Measurements from ENCODE around the gene CDKAL1. TPM values are rescaled to one million over a fixed set of nuclear protein-coding genes. Genes with fewer than 3 reads are reported as not detected.

CDKAL1 gene
- total RNA-seq, 2 experiments from 2014 or later = 23.5 to 26.9 TPM

DNA sequence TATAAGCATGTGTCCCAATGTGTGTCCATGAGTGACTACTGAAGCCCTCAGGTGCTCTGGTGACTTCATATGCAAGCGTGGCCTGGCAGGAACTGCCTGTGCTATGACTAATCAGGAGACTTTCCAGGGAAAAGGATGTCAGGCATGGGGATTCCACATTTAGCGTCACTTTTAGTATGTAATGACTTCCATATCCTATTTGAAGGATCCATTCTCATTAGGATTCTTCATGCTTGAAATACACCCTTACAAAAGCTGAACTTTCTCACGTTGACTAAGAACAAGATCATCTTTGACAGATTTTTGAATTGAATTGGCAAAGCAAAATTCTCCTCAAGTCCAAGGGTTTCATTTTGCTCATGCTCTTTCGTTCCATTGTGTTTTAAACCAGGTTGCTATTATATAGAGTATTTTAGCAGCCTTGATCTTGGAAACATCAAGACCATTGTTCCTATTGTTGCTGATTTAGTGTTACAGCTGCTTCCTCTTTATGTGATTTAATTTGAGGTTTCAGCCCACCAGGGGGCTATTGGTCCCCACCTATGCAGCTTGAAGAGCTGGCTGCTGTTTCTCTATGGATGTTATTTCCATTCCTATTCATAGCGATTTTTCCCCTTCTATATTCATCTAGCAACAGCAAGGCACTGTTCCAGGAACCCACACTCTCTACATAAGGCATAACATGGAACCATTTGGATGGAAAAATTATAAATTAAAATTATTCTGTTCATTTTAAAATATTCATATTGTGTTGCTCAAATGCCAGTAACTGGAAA lies 418.6 kb downstream of the CDKAL1 start:
- Mint-ChIP-seq H3K4me3 (no peak overlapping the region), H3K9me3 (no peaks in the 10 kb centered on the region), H3K4me1 (no peaks in the 10 kb centered on the region), H3K36me3 (ENCODE audit: low read depth) (peaks cover 8% of the 10 kb centered on the region), H3K27me3 (no peaks in the 10 kb centered on the region), H3K27ac (no peak overlapping the region)
- POLR2A ChIA-PET = no interaction called here
- CTCF ChIA-PET = no interaction called here
- no peak for DNase-seq

DNA sequence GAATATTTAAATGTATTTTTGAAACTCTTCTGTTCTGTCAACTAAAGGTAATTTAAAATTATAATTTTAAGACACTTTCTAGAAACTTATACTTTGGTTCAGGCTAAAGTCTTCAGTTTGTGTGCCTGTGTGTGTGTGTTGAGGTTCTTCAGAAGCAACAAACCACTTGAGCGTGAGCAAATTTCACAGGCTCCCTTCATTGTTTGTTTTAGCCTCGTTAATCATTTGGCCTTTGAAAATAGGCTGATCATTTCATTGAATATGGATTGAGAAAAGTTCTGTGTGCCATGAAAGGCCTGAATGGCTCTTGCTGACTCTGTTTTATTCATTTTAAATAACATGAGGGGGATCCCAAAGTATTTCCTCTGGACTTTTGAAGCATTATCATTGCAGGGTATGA lies 420.1 kb downstream of the CDKAL1 start:
- Mint-ChIP-seq H3K9me3 (no peaks in the 10 kb centered on the region), H3K4me3 (no peak overlapping the region), H3K36me3 (ENCODE audit: low read depth) (peaks cover 9% of the 10 kb centered on the region), H3K4me1 (no peaks in the 10 kb centered on the region), H3K27me3 (no peaks in the 10 kb centered on the region), H3K27ac (no peak overlapping the region)
- ChIA-PET POLR2A (no interaction called here), CTCF (no interaction called here)
- DNase-seq = no peak

DNA sequence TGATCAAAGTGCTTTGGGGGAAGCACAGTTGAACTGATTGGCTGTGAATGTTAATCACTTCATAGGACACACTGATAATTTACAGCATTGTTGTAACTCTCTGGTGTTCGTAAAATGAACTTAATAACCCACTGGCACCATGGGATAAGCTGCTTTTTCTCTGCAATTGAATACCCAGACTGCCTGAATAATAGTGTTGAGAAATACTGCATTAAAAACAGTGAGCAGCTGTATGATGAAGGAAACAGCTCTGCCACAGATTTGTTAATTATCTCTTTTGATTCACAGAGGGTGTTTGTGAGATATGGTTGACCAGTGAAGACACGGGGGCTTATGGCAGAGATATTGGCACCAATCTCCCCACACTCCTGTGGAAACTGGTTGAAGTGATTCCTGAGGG lies 420.9 kb downstream of the CDKAL1 start:
- CTCF ChIA-PET = no interaction called here
- H3K27me3 Mint-ChIP-seq = no peaks in the 10 kb centered on the region
- no peaks in the 10 kb centered on the region for H3K9me3 Mint-ChIP-seq
- POLR2A ChIA-PET = no interaction called here
- H3K36me3 Mint-ChIP-seq (ENCODE audit: low read depth) = peaks cover 9% of the 10 kb centered on the region
- no peak for DNase-seq
- no peak overlapping the region for H3K4me3 Mint-ChIP-seq
- H3K4me1 Mint-ChIP-seq = no peaks in the 10 kb centered on the region
- H3K27ac Mint-ChIP-seq = no peak overlapping the region

DNA sequence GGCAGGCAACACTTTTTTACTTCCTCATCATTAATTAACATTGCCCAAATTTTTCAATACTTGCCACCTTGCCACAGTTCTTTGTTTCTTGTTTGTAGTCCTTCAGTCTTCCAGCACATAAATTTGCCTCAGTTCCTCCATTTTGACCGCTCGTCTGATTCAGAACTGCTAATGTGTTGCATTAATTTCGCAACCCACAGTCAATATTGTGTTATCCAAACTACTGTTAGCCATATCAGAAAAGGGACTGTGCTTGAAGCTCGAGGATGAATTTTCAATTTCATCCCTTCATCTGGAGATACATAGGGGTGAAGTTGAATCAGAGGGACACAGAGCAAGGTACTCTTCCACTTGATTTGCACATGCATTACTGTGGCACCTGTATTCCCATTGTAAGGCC lies 421.5 kb downstream of the CDKAL1 start:
- DNase-seq = no peak
- no peak overlapping the region for H3K4me3 Mint-ChIP-seq
- H3K27me3 Mint-ChIP-seq = no peaks in the 10 kb centered on the region
- H3K36me3 Mint-ChIP-seq (ENCODE audit: low read depth) = peaks cover 9% of the 10 kb centered on the region
- CTCF ChIA-PET = no interaction called here
- no peak overlapping the region for H3K27ac Mint-ChIP-seq
- H3K9me3 Mint-ChIP-seq = no peaks in the 10 kb centered on the region
- H3K4me1 Mint-ChIP-seq = no peaks in the 10 kb centered on the region
- POLR2A ChIA-PET = no interaction called here

DNA sequence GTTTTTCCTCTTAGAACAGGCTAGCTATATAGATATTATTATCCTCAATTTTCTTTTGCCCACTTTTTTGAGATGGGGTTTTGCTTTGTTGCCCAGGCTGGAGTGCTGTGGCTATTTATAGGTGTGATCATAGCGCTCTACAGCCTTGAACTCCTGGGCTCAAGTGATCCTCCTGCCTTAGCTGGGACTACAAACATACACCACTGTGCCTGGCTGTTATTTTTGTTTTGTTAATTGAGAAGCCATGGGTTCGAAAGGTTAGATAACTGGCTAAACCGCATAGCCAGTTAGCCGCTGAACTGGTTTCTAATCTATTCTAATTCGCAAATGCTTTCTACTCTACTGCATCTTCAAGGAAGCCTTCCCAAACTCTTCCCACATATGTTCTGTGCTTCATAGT lies 425.8 kb downstream of the CDKAL1 start:
- Mint-ChIP-seq H3K27me3 (no peaks in the 10 kb centered on the region), H3K36me3 (ENCODE audit: low read depth) (peaks cover 11% of the 10 kb centered on the region), H3K4me1 (no peaks in the 10 kb centered on the region), H3K4me3 (no peak overlapping the region), H3K27ac (no peak overlapping the region), H3K9me3 (no peaks in the 10 kb centered on the region)
- ChIA-PET CTCF (no interaction called here), POLR2A (no interaction called here)
- no peak for DNase-seq

DNA sequence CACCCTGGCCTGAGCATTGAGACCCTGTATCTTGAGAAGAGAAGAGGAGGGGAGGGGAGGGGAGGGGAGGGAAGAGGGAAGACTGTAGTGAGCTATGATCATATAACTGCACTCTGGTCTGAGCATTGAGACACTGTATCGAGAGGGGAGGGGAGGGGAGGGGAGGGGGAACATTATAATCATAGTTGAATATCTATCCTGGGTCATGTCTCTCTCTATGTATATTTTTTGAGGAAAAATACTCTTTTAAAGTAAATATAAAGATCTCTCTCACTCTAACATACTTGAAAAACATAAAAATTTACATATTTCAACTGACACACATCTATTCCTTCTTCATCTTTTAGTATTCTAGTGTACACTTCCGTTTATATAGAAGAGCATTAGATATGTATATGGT lies 431.0 kb downstream of the CDKAL1 start:
- Mint-ChIP-seq H3K4me1 (no peaks in the 10 kb centered on the region), H3K36me3 (ENCODE audit: low read depth) (peaks cover 4% of the 10 kb centered on the region), H3K27me3 (no peaks in the 10 kb centered on the region), H3K27ac (no peak overlapping the region), H3K4me3 (no peak overlapping the region), H3K9me3 (peaks cover 5% of the 10 kb centered on the region)
- POLR2A ChIA-PET = no interaction called here
- CTCF ChIA-PET = no interaction called here
- no peak for DNase-seq

DNA sequence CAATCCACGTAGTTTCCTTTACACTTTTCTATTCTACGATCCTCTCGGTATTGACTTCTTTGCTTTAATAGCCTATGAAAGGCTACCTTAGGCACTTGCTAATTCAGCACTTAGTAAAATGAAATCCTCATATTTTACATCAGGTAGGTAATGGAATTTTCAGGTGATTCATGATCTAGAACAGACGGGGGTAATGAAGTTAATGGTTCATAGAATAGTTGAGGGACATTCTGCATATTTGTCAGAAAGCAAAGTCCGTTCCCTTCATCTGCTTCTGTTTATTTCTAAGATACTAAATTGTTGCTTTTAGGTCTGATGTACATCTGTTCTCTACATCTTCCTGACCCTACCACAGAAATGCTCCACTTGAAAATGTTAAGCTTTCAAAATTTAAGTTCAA lies 431.7 kb downstream of the CDKAL1 start:
- H3K4me3 Mint-ChIP-seq = no peak overlapping the region
- POLR2A ChIA-PET = no interaction called here
- no peaks in the 10 kb centered on the region for H3K4me1 Mint-ChIP-seq
- H3K27ac Mint-ChIP-seq = no peak overlapping the region
- H3K36me3 Mint-ChIP-seq (ENCODE audit: low read depth) = peaks cover 4% of the 10 kb centered on the region
- no peaks in the 10 kb centered on the region for H3K27me3 Mint-ChIP-seq
- no peak for DNase-seq
- CTCF ChIA-PET = no interaction called here
- peaks cover 5% of the 10 kb centered on the region for H3K9me3 Mint-ChIP-seq

DNA sequence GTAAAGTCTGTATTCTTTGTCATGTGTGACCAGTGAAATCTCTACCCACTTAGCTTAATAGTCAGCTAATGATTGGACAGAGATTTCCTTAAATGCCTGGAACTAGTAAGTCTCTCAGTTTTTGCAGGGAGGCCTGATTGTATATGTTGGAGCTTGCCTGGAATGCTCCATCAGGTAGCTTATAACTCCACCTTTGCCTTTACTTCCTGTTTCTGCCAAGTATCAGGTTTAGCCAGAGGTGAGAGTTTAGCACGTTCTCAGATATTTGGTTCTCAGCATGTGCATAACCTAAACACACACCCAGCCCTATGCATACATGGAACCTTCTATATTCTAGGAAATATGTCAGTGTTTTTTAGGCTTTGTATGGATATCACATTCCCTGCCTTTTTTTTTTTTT lies 435.3 kb downstream of the CDKAL1 start:
- Mint-ChIP-seq H3K9me3 (peaks cover 5% of the 10 kb centered on the region), H3K36me3 (ENCODE audit: low read depth) (peaks cover 2% of the 10 kb centered on the region), H3K27me3 (no peaks in the 10 kb centered on the region), H3K27ac (no peak overlapping the region), H3K4me3 (no peak overlapping the region), H3K4me1 (no peaks in the 10 kb centered on the region)
- no peak for DNase-seq
- CTCF ChIA-PET = interaction anchor here (0.6 kb wide), 1 partner anchor 61 kb away, joined by 3 read pairs; no protein-coding TSS in a partner anchor
- POLR2A ChIA-PET = no interaction called here

DNA sequence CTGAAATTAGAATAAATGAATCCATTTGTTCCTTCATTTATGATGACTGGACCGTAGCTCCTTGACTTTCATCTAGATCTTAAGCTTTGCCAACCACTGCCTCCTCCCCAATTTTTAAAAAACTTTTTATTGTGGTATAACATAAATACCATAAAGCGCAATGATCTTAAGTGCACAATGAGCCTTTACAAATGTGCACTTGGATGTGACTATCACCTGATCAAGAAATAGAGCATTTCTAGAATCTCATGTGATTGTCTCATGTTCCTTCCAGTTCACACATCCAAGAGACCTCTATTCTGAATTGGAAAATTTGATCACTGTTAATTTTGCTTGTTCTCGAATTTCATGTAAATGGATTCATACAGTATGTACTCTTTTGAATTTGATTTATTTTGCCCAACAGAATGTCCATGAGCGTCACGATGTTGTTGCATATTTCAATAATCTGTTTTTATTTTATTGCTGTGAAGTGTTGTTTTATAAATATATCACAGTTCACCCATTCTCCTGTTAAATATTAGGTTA lies 442.2 kb downstream of the CDKAL1 start:
- peaks cover 3% of the 10 kb centered on the region for H3K4me1 Mint-ChIP-seq
- ChIA-PET POLR2A (no interaction called here), CTCF (no interaction called here)
- no peak for DNase-seq
- no peak overlapping the region for H3K27ac Mint-ChIP-seq
- H3K9me3 Mint-ChIP-seq = peaks cover 5% of the 10 kb centered on the region
- no peaks in the 10 kb centered on the region for H3K36me3 Mint-ChIP-seq (ENCODE audit: low read depth)
- H3K27me3 Mint-ChIP-seq = no peaks in the 10 kb centered on the region
- H3K4me3 Mint-ChIP-seq = no peak overlapping the region

DNA sequence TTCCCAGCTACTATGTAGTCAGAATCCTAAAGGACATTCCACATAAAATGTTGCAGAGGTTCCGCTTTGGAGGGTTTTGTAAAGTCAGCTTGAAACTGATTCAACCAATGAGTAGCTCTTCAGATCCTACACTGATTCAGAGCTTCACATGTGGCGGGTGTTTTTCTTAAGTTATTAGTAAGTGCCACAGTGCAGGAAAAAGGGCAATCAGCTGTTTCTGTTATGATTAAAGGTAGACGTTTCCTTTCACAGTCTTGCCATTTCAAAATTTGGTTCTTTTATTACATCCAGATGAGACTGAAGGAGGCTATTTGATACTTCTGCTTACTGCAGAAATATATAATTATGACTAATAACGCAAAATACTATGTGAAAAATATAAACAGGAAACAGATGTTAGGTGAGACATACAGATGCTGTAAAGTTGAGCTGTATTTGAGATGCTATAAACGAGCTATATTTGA lies 443.9 kb downstream of the CDKAL1 start:
- Mint-ChIP-seq H3K27ac (no peak overlapping the region), H3K9me3 (peaks cover 6% of the 10 kb centered on the region), H3K4me3 (no peak overlapping the region), H3K36me3 (ENCODE audit: low read depth) (no peaks in the 10 kb centered on the region), H3K4me1 (peaks cover 3% of the 10 kb centered on the region), H3K27me3 (no peaks in the 10 kb centered on the region)
- no peak for DNase-seq
- CTCF ChIA-PET = no interaction called here
- POLR2A ChIA-PET = no interaction called here

DNA sequence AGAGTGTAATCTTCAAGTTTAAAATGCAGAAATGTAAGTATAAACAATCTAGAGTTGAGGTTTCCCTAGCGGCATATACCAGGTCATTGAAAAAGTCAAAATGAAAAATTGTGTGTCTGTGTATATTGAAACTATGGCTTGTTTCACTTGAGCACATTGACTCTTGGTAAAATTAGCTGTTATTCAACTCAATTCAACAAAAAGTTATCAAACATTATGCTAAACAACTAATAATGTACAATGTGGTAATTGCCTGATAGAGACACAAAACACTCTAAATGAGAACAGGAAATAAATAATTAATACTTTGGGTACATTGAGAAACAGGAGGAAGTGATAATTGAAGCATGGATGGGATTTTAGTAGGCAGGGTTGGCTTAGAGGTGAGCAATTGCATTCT lies 444.8 kb downstream of the CDKAL1 start:
- Mint-ChIP-seq H3K4me1 (peaks cover 3% of the 10 kb centered on the region), H3K27me3 (no peaks in the 10 kb centered on the region), H3K36me3 (ENCODE audit: low read depth) (peaks cover 5% of the 10 kb centered on the region), H3K27ac (no peak overlapping the region), H3K4me3 (no peak overlapping the region), H3K9me3 (peaks cover 10% of the 10 kb centered on the region)
- DNase-seq = no peak
- ChIA-PET CTCF (no interaction called here), POLR2A (no interaction called here)

DNA sequence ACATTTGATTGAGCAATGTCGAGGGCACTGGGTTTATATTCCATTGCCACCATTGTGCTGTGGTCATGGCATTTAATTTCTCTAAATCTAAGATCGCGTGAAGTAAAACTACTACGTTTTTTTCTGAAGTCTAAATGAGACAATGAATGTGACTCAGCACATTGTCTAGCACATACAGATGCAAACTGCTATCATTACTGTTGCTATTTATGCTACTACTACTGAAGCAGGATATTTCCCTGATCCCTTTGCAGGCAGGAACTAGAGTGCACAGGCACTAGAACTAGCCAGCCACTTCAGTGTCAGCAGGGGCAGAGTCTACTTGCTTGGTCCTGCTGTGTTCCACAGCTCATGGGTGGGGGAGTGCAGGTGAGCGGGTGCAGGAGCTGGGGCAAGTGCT lies 449.7 kb downstream of the CDKAL1 start:
- Mint-ChIP-seq H3K27me3 (no peaks in the 10 kb centered on the region), H3K4me1 (no peaks in the 10 kb centered on the region), H3K4me3 (no peak overlapping the region), H3K27ac (no peak overlapping the region), H3K9me3 (peaks cover 20% of the 10 kb centered on the region), H3K36me3 (ENCODE audit: low read depth) (peaks cover 5% of the 10 kb centered on the region)
- CTCF ChIA-PET = no interaction called here
- no peak for DNase-seq
- POLR2A ChIA-PET = no interaction called here

DNA sequence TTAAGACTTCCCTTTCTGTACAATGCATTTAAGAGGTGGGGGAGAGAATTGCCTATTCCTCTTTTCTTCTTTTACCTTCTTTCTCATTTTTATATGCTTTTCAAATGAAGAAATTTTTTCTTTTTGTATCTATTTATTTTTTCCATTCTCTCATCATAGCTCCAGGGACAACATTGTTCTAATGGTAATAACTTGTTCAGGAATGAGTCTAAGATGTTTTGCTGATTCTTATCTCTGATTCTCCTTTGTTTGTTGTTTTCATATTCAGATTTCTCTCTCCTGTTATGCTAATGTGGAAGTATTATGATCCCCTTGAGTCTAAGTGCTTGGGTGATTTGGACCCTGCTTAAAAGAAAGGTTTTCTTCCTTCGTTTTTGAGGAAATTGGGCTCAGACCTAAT lies 451.6 kb downstream of the CDKAL1 start:
- CTCF ChIA-PET = interaction anchor here (0.6 kb wide), 1 partner anchor 1045 kb away, joined by 3 read pairs; no protein-coding TSS in a partner anchor
- Mint-ChIP-seq H3K27me3 (no peaks in the 10 kb centered on the region), H3K4me1 (no peaks in the 10 kb centered on the region), H3K36me3 (ENCODE audit: low read depth) (peaks cover 5% of the 10 kb centered on the region), H3K4me3 (no peak overlapping the region), H3K27ac (no peak overlapping the region), H3K9me3 (peaks cover 19% of the 10 kb centered on the region)
- no peak for DNase-seq
- POLR2A ChIA-PET = no interaction called here

DNA sequence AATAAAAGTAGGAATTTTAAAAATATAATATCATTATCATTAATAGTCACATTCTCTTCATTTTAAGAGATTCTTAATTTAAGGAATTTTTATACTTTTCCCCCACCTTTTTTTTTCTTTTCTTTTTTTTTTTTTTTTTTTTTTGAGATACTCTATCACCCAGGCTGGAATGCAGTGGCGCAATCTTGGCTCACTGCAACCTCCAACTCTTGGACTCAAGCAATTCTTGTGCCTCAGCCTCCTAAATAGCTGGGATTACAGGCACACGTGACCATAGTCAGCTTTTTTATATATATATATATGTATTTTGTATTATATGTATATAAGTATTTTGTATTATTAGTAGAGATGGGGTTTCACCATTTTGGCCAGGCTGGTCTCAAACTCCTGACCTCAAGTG lies 457.7 kb downstream of the CDKAL1 start:
- Mint-ChIP-seq H3K36me3 (ENCODE audit: low read depth) (no peaks in the 10 kb centered on the region), H3K4me3 (no peak overlapping the region), H3K9me3 (no peaks in the 10 kb centered on the region), H3K27me3 (no peaks in the 10 kb centered on the region), H3K4me1 (no peaks in the 10 kb centered on the region), H3K27ac (no peak overlapping the region)
- CTCF ChIA-PET = no interaction called here
- no peak for DNase-seq
- POLR2A ChIA-PET = no interaction called here
